Measurements from ENCODE around the gene ALDOC. TPM values are rescaled to one million over a fixed set of nuclear protein-coding genes. Genes with fewer than 3 reads are reported as not detected.
A peak's percentile ranks its signal among the peaks of the same experiment; 100 is the strongest.

The ALDOC gene
- total RNA-seq, 1 donor from 2014 or later: 10.3 TPM

GRCh38 chr17:28527181-28527681 is 49.5 kb downstream of the ALDOC start:
- Histone ChIP-seq H3K4me1 (ENCODE audit: insufficient read depth, low read length) (peaks cover 10% of the 10 kb centered on the region), H3K36me3 (ENCODE audit: insufficient read depth, low read length) (no peaks in the 10 kb centered on the region), H3K9me3 (ENCODE audit: insufficient read depth, low read depth, low read length) (no peaks in the 10 kb centered on the region), H2AFZ (ENCODE audit: low read depth, low read length) (no peak overlapping the region), H3K79me2 (ENCODE audit: insufficient read depth, low read length) (no peaks in the 10 kb centered on the region), H3K27ac (ENCODE audit: low read depth, low read length) (no peak overlapping the region), H4K20me1 (ENCODE audit: insufficient read depth, low read length) (no peaks in the 10 kb centered on the region), H3K27me3 (ENCODE audit: insufficient read depth, low read length) (peaks cover 5% of the 10 kb centered on the region), H3K9ac (ENCODE audit: low read length) (no peak overlapping the region), H3K4me2 (ENCODE audit: low read length) (no peak overlapping the region), H3K4me3 (ENCODE audit: insufficient read depth, low read depth, low read length) (no peak overlapping the region)
- no peak for DNase-seq (ENCODE audit: low read depth)
- peaks cover 29% of the 10 kb centered on the region for H3K27me3 Mint-ChIP-seq (ENCODE audit: low read depth, unreplicated experiment)
- H3K27ac Mint-ChIP-seq (ENCODE audit: unreplicated experiment): no peak overlapping the region
- no peaks in the 10 kb centered on the region for H3K9me3 Mint-ChIP-seq (ENCODE audit: unreplicated experiment)
- no peak for FAIRE-seq
- no peaks in the 10 kb centered on the region for H3K36me3 Mint-ChIP-seq (ENCODE audit: low read depth, unreplicated experiment)
- peaks cover 12% of the 10 kb centered on the region for H3K4me1 Mint-ChIP-seq (ENCODE audit: low read depth, unreplicated experiment)
- TF ChIP-seq EZH2 (IDR thresholded peaks at IDR 0.05; ENCODE audit: insufficient read depth, low read length): no peak
- TF ChIP-seq, protein P1, sequence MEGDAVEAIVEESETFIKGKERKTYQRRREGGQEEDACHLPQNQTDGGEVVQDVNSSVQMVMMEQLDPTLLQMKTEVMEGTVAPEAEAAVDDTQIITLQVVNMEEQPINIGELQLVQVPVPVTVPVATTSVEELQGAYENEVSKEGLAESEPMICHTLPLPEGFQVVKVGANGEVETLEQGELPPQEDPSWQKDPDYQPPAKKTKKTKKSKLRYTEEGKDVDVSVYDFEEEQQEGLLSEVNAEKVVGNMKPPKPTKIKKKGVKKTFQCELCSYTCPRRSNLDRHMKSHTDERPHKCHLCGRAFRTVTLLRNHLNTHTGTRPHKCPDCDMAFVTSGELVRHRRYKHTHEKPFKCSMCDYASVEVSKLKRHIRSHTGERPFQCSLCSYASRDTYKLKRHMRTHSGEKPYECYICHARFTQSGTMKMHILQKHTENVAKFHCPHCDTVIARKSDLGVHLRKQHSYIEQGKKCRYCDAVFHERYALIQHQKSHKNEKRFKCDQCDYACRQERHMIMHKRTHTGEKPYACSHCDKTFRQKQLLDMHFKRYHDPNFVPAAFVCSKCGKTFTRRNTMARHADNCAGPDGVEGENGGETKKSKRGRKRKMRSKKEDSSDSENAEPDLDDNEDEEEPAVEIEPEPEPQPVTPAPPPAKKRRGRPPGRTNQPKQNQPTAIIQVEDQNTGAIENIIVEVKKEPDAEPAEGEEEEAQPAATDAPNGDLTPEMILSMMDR (IDR thresholded peaks at IDR 0.05; ENCODE audit: insufficient read depth, low read depth, low read length): no peak
- H3K4me3 Mint-ChIP-seq (ENCODE audit: unreplicated experiment): peak overlapping the region; percentile 5

- Mint-ChIP-seq H3K4me3 (ENCODE audit: unreplicated experiment) (no peak overlapping the region), H3K4me1 (ENCODE audit: low read depth, unreplicated experiment) (peaks cover 12% of the 10 kb centered on the region), H3K9me3 (ENCODE audit: unreplicated experiment) (no peaks in the 10 kb centered on the region), H3K36me3 (ENCODE audit: low read depth, unreplicated experiment) (no peaks in the 10 kb centered on the region), H3K27me3 (ENCODE audit: low read depth, unreplicated experiment) (peaks cover 33% of the 10 kb centered on the region), H3K27ac (ENCODE audit: unreplicated experiment) (no peak overlapping the region)
- FAIRE-seq (no peak), DNase-seq (ENCODE audit: low read depth) (no peak)
- H3K79me2 ChIP-seq (ENCODE audit: insufficient read depth, low read length): no peaks in the 10 kb centered on the region
- no peak overlapping the region for H3K9ac ChIP-seq (ENCODE audit: low read length)
- H3K27ac ChIP-seq (ENCODE audit: low read depth, low read length): no peak overlapping the region
- no peak overlapping the region for H3K4me2 ChIP-seq (ENCODE audit: low read length)
- H4K20me1 ChIP-seq (ENCODE audit: insufficient read depth, low read length): no peaks in the 10 kb centered on the region
- no peak overlapping the region for H3K4me3 ChIP-seq (ENCODE audit: insufficient read depth, low read depth, low read length)
- peaks cover 5% of the 10 kb centered on the region for H3K27me3 ChIP-seq (ENCODE audit: insufficient read depth, low read length)
- H2AFZ ChIP-seq (ENCODE audit: low read depth, low read length): no peak overlapping the region
- no peaks in the 10 kb centered on the region for H3K9me3 ChIP-seq (ENCODE audit: insufficient read depth, low read depth, low read length)
- H3K36me3 ChIP-seq (ENCODE audit: insufficient read depth, low read length): no peaks in the 10 kb centered on the region
- H3K4me1 ChIP-seq (ENCODE audit: insufficient read depth, low read length): peaks cover 10% of the 10 kb centered on the region
- TF ChIP-seq EZH2 (IDR thresholded peaks at IDR 0.05; ENCODE audit: insufficient read depth, low read length): no peak
- TF ChIP-seq, protein P1 (IDR thresholded peaks at IDR 0.05; ENCODE audit: insufficient read depth, low read depth, low read length): no peak
Observed at GRCh38 chr17:28526381-28526780, 50.3 kb downstream of the ALDOC start.

All from astrocyte (in vitro differentiated cells and primary cell).